Gastrocnemius medialis (tissue), 4 donors: ENCODE results near the gene PDAP1.

Experiments
- CTCF ChIP-seq, 5 experiments: fragments of 450-650 bp in 3 of 5; fragments of 200-600 bp in 2 of 5; sonication (generic) in 2 of 5; IDR thresholded peaks in 4 of 5; conservative IDR thresholded peaks in 1 of 5; 1 replicate in 4 of 5; 2 replicates in 1 of 5; pipeline ENCODE4 v1.5.1; 2016 to 2019; ENCODE audit warnings: antibody characterized with exemption in 5 of 5, mild to moderate bottlenecking in 3 of 5, moderate library complexity in 3 of 5
- POLR2A ChIP-seq, 2 donors: fragments of 450-650 bp; IDR thresholded peaks; one replicate each; pipeline ENCODE4 v1.6.1; 2017; ENCODE audit warnings: antibody characterized with exemption in 2 of 2, mild to moderate bottlenecking in 2 of 2, moderate library complexity in 2 of 2

GRCh38 chr7:99390941-99391602 is 17.3 kb downstream of the PDAP1 start:
- no peak for TF ChIP-seq CTCF (IDR thresholded peaks at IDR 0.05 in 4 of 5, conservative IDR thresholded peaks at IDR 0.05 in 1 of 5)
- TF ChIP-seq POLR2A (IDR thresholded peaks at IDR 0.05), result no peak
